IMR-90 (cell line): Measurements from ENCODE around the gene LSM6. TPM values are rescaled to one million over a fixed set of nuclear protein-coding genes. Genes with fewer than 3 reads are reported as not detected.

Experiments
- ATAC-seq: fragments of 200-7000 bp; cut with Tn5 transposase; 2 replicates; pipeline ENCODE4 v1.9.1; 2020; ENCODE audit warnings: low read depth, mild to moderate bottlenecking, moderate library complexity
- BruUV-seq: library from RNA; stranded (reverse); fragments of 400-500 nt; replicated peaks from 2 replicates; lab custom pipeline; 2021; lab: Mats Ljungman, UMichigan
- CTCF ChIA-PET: fragments of 300-600 bp; formaldehyde crosslinking; extraction: SDS; loops from one replicate; lab custom pipeline; 2021; ENCODE audit warnings: antibody characterized with exemption; lab: Yijun Ruan, JAX
- POLR2A ChIA-PET: fragments of 300-600 bp; sonication (Branson Sonifier 250); formaldehyde crosslinking; loops from one replicate; lab custom pipeline; 2022; ENCODE audit warnings: antibody characterized with exemption; ENCODE audit not compliant: unreplicated experiment; lab: Charles Lee
- DNase-seq: peaks from one replicate; pipeline ENCODE4 v3.0.0; 2013
- H2AFZ ChIP-seq: replicated peaks from 2 replicates; pipeline ENCODE3; 2013; ENCODE audit warnings: low read length, mild to moderate bottlenecking; ENCODE audit not compliant: poor library complexity
- H2AK5ac ChIP-seq: 2 replicates; pipeline ENCODE4 v1.6.1; 2013; ENCODE audit warnings: low read depth, low read length, inconsistent platforms
- H2AK9ac ChIP-seq: replicated peaks from 2 replicates; pipeline ENCODE3; 2013; ENCODE audit warnings: mild to moderate bottlenecking, low read depth, low read length, moderate library complexity; ENCODE audit not compliant: poor library complexity
- H2BK120ac ChIP-seq: 2 replicates; pipeline ENCODE4 v1.6.1; 2013; ENCODE audit warnings: low read depth, low read length, inconsistent platforms
- H2BK15ac ChIP-seq: 3 replicates; pipeline ENCODE4 v1.6.1; 2013; ENCODE audit warnings: low read depth, low read length, inconsistent platforms
- H2BK20ac ChIP-seq: 2 replicates; pipeline ENCODE4 v1.6.1; 2013; ENCODE audit warnings: low read depth, mild to moderate bottlenecking, inconsistent platforms, low read length, moderate library complexity
- H2BK5ac ChIP-seq: 2 replicates; pipeline ENCODE4 v1.6.1; 2013; ENCODE audit warnings: mild to moderate bottlenecking, low read depth, low read length, inconsistent platforms; ENCODE audit not compliant: poor library complexity, severe bottlenecking
- H3K14ac ChIP-seq: replicated peaks from 2 replicates; pipeline ENCODE4 v1.6.1; 2013; ENCODE audit warnings: low read depth, low read length, inconsistent platforms
- H3K18ac ChIP-seq: 2 replicates; pipeline ENCODE4 v1.6.1; 2013; ENCODE audit warnings: low read depth, low read length, control low read depth
- H3K23ac ChIP-seq: 2 replicates; pipeline ENCODE4 v1.6.1; 2013; ENCODE audit warnings: low read depth, low read length, inconsistent platforms
- H3K27ac ChIP-seq: 2 replicates; pipeline ENCODE4 v1.5.1; 2013; ENCODE audit warnings: mild to moderate bottlenecking, control low read depth, low read length; ENCODE audit not compliant: insufficient read depth
- H3K27me3 ChIP-seq: 2 replicates; pipeline ENCODE4 v1.6.1; 2013; ENCODE audit warnings: low read length; ENCODE audit not compliant: control insufficient read depth, insufficient read depth
- H3K36me3 ChIP-seq: 2 replicates; pipeline ENCODE4 v1.6.1; 2013; ENCODE audit warnings: low read length, mixed read lengths; ENCODE audit not compliant: control insufficient read depth, insufficient read depth
- H3K4ac ChIP-seq: 2 replicates; pipeline ENCODE4 v1.6.1; 2013; ENCODE audit warnings: low read depth, low read length, inconsistent platforms
- H3K4me1 ChIP-seq: 2 replicates; pipeline ENCODE4 v1.6.1; 2013; ENCODE audit warnings: low read length, mixed read lengths; ENCODE audit not compliant: control insufficient read depth, insufficient read depth
- H3K4me2 ChIP-seq: 2 replicates; pipeline ENCODE4 v1.6.1; 2013; ENCODE audit warnings: low read depth, mild to moderate bottlenecking, control low read depth, low read length, moderate library complexity
- H3K4me3 ChIP-seq: 2 replicates; pipeline ENCODE4 v1.5.1; 2013; ENCODE audit warnings: low read depth, mild to moderate bottlenecking, control low read depth, low read length, moderate library complexity; ENCODE audit not compliant: insufficient read depth
- H3K56ac ChIP-seq: 2 replicates; pipeline ENCODE4 v1.6.1; 2013; ENCODE audit warnings: low read length, inconsistent platforms; ENCODE audit not compliant: insufficient read depth; ENCODE audit errors: extremely low read depth
- H3K79me1 ChIP-seq, 2 experiments: 2 replicates each; pipeline ENCODE4 v1.6.1; 2013; ENCODE audit warnings: low read length in 2 of 2, inconsistent platforms in 1 of 2, low read depth in 1 of 2
- H3K9ac ChIP-seq: 2 replicates; pipeline ENCODE4 v1.6.1; 2013; ENCODE audit warnings: low read depth, low read length, control low read depth
- H3K9me1 ChIP-seq: 2 replicates; pipeline ENCODE4 v1.6.1; 2013; ENCODE audit warnings: low read length, inconsistent platforms; ENCODE audit not compliant: insufficient read depth
- H3K9me3 ChIP-seq: 2 replicates; pipeline ENCODE4 v1.6.1; 2013; ENCODE audit warnings: low read length; ENCODE audit not compliant: control insufficient read depth, insufficient read depth
- H4K20me1 ChIP-seq: 2 replicates; pipeline ENCODE4 v1.6.1; 2013; ENCODE audit warnings: low read length, inconsistent platforms; ENCODE audit not compliant: insufficient read depth
- H4K5ac ChIP-seq: 2 replicates; pipeline ENCODE4 v1.6.1; 2013; ENCODE audit warnings: mild to moderate bottlenecking, low read depth, low read length, control low read depth
- H4K8ac ChIP-seq, 2 experiments: 2 replicates each; pipeline ENCODE4 v1.6.1; 2013; ENCODE audit warnings: low read depth in 2 of 2, low read length in 2 of 2, control low read depth in 1 of 2, inconsistent platforms in 1 of 2
- H4K91ac ChIP-seq: 2 replicates; pipeline ENCODE4 v1.6.1; 2013; ENCODE audit warnings: low read depth, low read length, inconsistent platforms; ENCODE audit not compliant: insufficient read depth
- BHLHE40 ChIP-seq: fragments of 150-350 bp; IDR thresholded peaks from 2 replicates; pipeline ENCODE4 v1.6.1; 2016; ENCODE audit warnings: mild to moderate bottlenecking, low read depth, low read length
- CEBPB ChIP-seq: IDR thresholded peaks from 2 replicates; pipeline ENCODE4 v1.6.1; 2012; ENCODE audit warnings: low read depth, low read length, improper control_type of control experiment
- FOS ChIP-seq: fragments of 150-350 bp; IDR thresholded peaks from 2 replicates; pipeline ENCODE4 v1.6.1; 2016; ENCODE audit warnings: low read depth, low read length
- MAFK ChIP-seq: IDR thresholded peaks from 2 replicates; pipeline ENCODE4 v1.6.1; 2012; ENCODE audit warnings: low read depth, low read length, improper control_type of control experiment
- MAZ ChIP-seq: IDR thresholded peaks from 2 replicates; pipeline ENCODE4 v1.6.1; 2012; ENCODE audit warnings: low read depth, mild to moderate bottlenecking, low read length, improper control_type of control experiment, moderate library complexity, borderline replicate concordance
- MXI1 ChIP-seq: IDR thresholded peaks from 2 replicates; pipeline ENCODE4 v1.6.1; 2012; ENCODE audit warnings: low read depth, mild to moderate bottlenecking, low read length, moderate library complexity, borderline replicate concordance
- NFE2L2 ChIP-seq: fragments of 150-350 bp; IDR thresholded peaks from 2 replicates; pipeline ENCODE4 v1.6.1; 2016; ENCODE audit warnings: low read depth, mild to moderate bottlenecking, low read length
- POLR2A ChIP-seq: IDR thresholded peaks from 2 replicates; pipeline ENCODE4 v1.6.1; 2012; ENCODE audit warnings: mild to moderate bottlenecking, low read depth, low read length
- dilution Hi-C: fragments of 300-500 bp; cut with HindIII; formaldehyde crosslinking; loops from one replicate; pipeline ENCODE4 v1.14.3; 2018; ENCODE audit warnings: low sequenced_read_pairs; ENCODE audit not compliant: unreplicated experiment
- in situ Hi-C: fragments of 300-500 bp; cut with MboI; formaldehyde crosslinking; loops from 3 replicates; pipeline ENCODE4 v1.14.3; 2019; ENCODE audit warnings: low sequenced_read_pairs, inconsistent platforms, mixed read lengths
- intact Hi-C: fragments of 100-400 bp; cut with micrococcal nuclease; formaldehyde crosslinking; loops from 2 replicates; pipeline ENCODE4 v1.10.0; 2022
- polyA plus RNA-seq, 3 experiments: library from polyadenylated mRNA; depleted of rRNA; stranded (reverse); fragments of >200 nt; gene quantifications; 2 replicates each; pipeline ENCODE4 v1.2.3, GENCODE V29; 2012; ENCODE audit warnings: low replicate concordance in 1 of 3
- total RNA-seq: library from RNA; depleted of rRNA; stranded (reverse); fragments of >200 nt; gene quantifications from 2 replicates; pipeline ENCODE4 v1.2.3, GENCODE V29; 2012
- TF ChIP-seq, protein P1 (sequence below): fragments of 150-350 bp; IDR thresholded peaks from 2 replicates; pipeline ENCODE4 v1.6.1; 2016; ENCODE audit warnings: low read depth, mild to moderate bottlenecking, low read length, moderate library complexity, borderline replicate concordance

The LSM6 gene
- total and polyA plus RNA-seq, 2 of the 4 experiments (the other 2 are of a cell fraction) = 13.4 to 17.4 TPM

GRCh38 chr4:146161243-146161642, 14.3 kb upstream of the LSM6 start:
- Histone ChIP-seq H3K9ac (no peak overlapping the region), H3K4ac (no peak overlapping the region), H4K5ac (no peak overlapping the region), H3K4me1 (no peaks in the 10 kb centered on the region), H2BK120ac (no peak overlapping the region), H2AK9ac (no peak overlapping the region), H4K8ac (no peak overlapping the region), H3K79me1 (no peaks in the 10 kb centered on the region), H3K14ac (no peak overlapping the region), H3K56ac (no peak overlapping the region), H3K36me3 (no peaks in the 10 kb centered on the region), H3K18ac (no peak overlapping the region), H2AK5ac (no peak overlapping the region), H4K91ac (no peak overlapping the region), H4K20me1 (no peaks in the 10 kb centered on the region), H2BK5ac (no peak overlapping the region), H2BK20ac (no peak overlapping the region), H2AFZ (no peak overlapping the region), H3K9me3 (no peaks in the 10 kb centered on the region; the same call in 1 of the 2 replicates), H3K4me2 (no peak overlapping the region), H2BK15ac (no peak overlapping the region), H3K27ac (no peak overlapping the region), H3K27me3 (no peaks in the 10 kb centered on the region; the same call in 1 of the 2 replicates), H3K23ac (no peak overlapping the region), H3K4me3 (no peak overlapping the region), H3K9me1 (no peaks in the 10 kb centered on the region)
- intact Hi-C loops (no loop called here), dilution Hi-C loops (no loop called here), in situ Hi-C loops (no loop called here)
- BruUV-seq = no TSS peak
- DNase-seq = no peak
- ChIA-PET POLR2A (no interaction called here), CTCF (no interaction called here)
- no peak for ATAC-seq
- TF ChIP-seq MXI1 = no peak
- no peak for TF ChIP-seq FOS
- no peak for TF ChIP-seq MAFK
- no peak for TF ChIP-seq CEBPB
- TF ChIP-seq, protein P1, sequence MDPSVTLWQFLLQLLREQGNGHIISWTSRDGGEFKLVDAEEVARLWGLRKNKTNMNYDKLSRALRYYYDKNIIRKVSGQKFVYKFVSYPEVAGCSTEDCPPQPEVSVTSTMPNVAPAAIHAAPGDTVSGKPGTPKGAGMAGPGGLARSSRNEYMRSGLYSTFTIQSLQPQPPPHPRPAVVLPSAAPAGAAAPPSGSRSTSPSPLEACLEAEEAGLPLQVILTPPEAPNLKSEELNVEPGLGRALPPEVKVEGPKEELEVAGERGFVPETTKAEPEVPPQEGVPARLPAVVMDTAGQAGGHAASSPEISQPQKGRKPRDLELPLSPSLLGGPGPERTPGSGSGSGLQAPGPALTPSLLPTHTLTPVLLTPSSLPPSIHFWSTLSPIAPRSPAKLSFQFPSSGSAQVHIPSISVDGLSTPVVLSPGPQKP = no peak
- TF ChIP-seq NFE2L2 = no peak
- TF ChIP-seq BHLHE40 = no peak
- TF ChIP-seq MAZ = no peak
- no peak for TF ChIP-seq POLR2A
